Measurements from ENCODE around the gene SDK2. TPM values are rescaled to one million over a fixed set of nuclear protein-coding genes. Genes with fewer than 3 reads are reported as not detected.

The SDK2 gene
- total and polyA plus RNA-seq, 2 experiments from 2014 or later = 0.59 to 1.2 TPM

DNA sequence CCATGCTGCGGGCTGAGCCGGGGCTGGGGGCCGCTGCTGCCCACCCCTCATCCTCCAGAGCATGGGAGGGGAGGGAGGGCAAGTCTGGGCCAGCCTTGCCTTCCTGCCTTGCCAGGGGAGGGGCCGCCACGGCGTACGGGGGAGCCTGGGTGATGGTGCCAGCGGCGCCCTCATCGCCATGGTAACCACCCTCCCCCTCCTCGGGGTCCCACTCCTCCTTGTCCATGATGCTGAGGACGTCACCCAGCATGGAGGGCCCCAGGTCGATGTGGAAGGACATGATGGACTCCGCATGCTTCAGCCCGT, 358.7 kb downstream of the SDK2 start:
- peaks cover 75% of the 10 kb centered on the region for H3K79me2 ChIP-seq
- DNase-seq (ENCODE audit: low spot score) = no peak
- H3K4me2 ChIP-seq = no peak overlapping the region
- H3K36me3 ChIP-seq (replicated peaks; ENCODE audit: insufficient read depth, low read depth) = no peaks in the 10 kb centered on the region
- no peak overlapping the region for H3K27ac ChIP-seq
- H3K27me3 ChIP-seq = no peaks in the 10 kb centered on the region
- TF ChIP-seq, protein P1, sequence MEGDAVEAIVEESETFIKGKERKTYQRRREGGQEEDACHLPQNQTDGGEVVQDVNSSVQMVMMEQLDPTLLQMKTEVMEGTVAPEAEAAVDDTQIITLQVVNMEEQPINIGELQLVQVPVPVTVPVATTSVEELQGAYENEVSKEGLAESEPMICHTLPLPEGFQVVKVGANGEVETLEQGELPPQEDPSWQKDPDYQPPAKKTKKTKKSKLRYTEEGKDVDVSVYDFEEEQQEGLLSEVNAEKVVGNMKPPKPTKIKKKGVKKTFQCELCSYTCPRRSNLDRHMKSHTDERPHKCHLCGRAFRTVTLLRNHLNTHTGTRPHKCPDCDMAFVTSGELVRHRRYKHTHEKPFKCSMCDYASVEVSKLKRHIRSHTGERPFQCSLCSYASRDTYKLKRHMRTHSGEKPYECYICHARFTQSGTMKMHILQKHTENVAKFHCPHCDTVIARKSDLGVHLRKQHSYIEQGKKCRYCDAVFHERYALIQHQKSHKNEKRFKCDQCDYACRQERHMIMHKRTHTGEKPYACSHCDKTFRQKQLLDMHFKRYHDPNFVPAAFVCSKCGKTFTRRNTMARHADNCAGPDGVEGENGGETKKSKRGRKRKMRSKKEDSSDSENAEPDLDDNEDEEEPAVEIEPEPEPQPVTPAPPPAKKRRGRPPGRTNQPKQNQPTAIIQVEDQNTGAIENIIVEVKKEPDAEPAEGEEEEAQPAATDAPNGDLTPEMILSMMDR (IDR thresholded peaks at IDR 0.05; ENCODE audit: poor library complexity) = no peak
- TF ChIP-seq EZH2 (IDR thresholded peaks at IDR 0.05; ENCODE audit: borderline replicate concordance) (no peak), EZH2phosphoT487 (IDR thresholded peaks at IDR 0.05; ENCODE audit: low read depth, severe bottlenecking, unreplicated experiment) (no peak)
- H3K4me3 ChIP-seq = no peak overlapping the region
- H2AFZ ChIP-seq = no peak overlapping the region
- H4K20me1 ChIP-seq (ENCODE audit: insufficient read depth, poor library complexity, severe bottlenecking) = peaks cover 90% of the 10 kb centered on the region
- 91% methylated on average over 9 of the region's 15 CpGs for WGBS (ENCODE audit: low lambda C conversion rate, missing lambda C conversion rate)
- peaks cover 36% of the 10 kb centered on the region for H3K4me1 ChIP-seq (ENCODE audit: insufficient read depth)
- H3K9me2 ChIP-seq (replicated peaks; ENCODE audit: insufficient read depth) = no peaks in the 10 kb centered on the region
- no peaks in the 10 kb centered on the region for H3K9me3 ChIP-seq (ENCODE audit: low read depth)

DNA sequence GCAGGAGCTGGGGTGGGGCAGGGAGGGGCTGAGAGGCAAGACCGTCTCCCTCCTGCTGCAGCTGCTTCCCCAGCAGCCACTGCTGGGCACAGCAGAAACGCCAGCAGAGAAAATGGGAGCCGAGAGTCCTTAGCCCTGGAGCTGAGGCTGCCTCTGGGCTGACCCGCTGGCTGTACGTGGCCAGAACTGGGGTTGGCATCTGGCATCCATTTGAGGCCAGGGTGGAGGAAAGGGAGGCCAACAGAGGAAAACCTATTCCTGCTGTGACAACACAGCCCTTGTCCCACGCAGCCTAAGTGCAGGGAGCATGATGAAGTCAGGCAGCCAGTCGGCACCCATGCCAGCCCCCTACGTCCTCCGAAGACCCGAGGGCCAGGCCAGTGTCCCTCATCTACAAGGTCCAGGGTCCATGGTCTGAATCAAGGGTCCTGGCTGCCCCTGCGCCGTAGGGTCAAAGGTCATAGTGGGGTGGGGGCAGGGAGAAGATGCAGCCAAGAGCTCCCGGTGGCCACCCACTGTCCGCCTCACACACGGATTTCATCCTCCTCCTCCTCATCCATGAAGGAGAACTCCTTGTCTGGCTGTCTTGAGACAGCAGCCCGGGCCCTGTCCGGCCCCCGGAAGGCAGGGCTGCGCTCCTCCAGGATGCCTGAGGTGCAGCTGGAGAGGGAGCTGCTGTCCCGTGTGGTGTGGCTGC, 359.2 kb downstream of the SDK2 start:
- DNase-seq (ENCODE audit: low spot score) = no peak
- peaks cover 31% of the 10 kb centered on the region for H3K4me1 ChIP-seq (ENCODE audit: insufficient read depth)
- H3K9me3 ChIP-seq (ENCODE audit: low read depth) = no peaks in the 10 kb centered on the region
- H3K9me2 ChIP-seq (replicated peaks; ENCODE audit: insufficient read depth) = no peaks in the 10 kb centered on the region
- peaks cover 70% of the 10 kb centered on the region for H3K79me2 ChIP-seq
- H3K27me3 ChIP-seq = no peaks in the 10 kb centered on the region
- TF ChIP-seq EZH2phosphoT487 (IDR thresholded peaks at IDR 0.05; ENCODE audit: low read depth, severe bottlenecking, unreplicated experiment) (no peak), EZH2 (IDR thresholded peaks at IDR 0.05; ENCODE audit: borderline replicate concordance) (no peak)
- TF ChIP-seq, protein P1 (IDR thresholded peaks at IDR 0.05; ENCODE audit: poor library complexity) = no peak
- H3K36me3 ChIP-seq (replicated peaks; ENCODE audit: insufficient read depth, low read depth) = no peaks in the 10 kb centered on the region
- 88% methylated on average over 20 of the region's 20 CpGs for WGBS (ENCODE audit: low lambda C conversion rate, missing lambda C conversion rate)
- H3K4me2 ChIP-seq = no peak overlapping the region
- no peak overlapping the region for H3K27ac ChIP-seq
- peaks cover 85% of the 10 kb centered on the region for H4K20me1 ChIP-seq (ENCODE audit: insufficient read depth, poor library complexity, severe bottlenecking)
- H2AFZ ChIP-seq = no peak overlapping the region
- no peak overlapping the region for H3K4me3 ChIP-seq

Measured in hepatocyte (in vitro differentiated cells).